Neural progenitor cell (in vitro differentiated cells): Measurements from ENCODE around the gene TMEM266. TPM values are rescaled to one million over a fixed set of nuclear protein-coding genes. Genes with fewer than 3 reads are reported as not detected.

Experiments used
- DNase-seq: peaks from one replicate; pipeline ENCODE4 v3.0.0-alpha.2; 2016; ENCODE audit warnings: low spot score
- H2AFZ ChIP-seq: fragments of 200-600 bp; sonication (generic); replicated peaks from 2 replicates; pipeline ENCODE4 v1.6.1; 2016; ENCODE audit warnings: antibody characterized with exemption
- H3F3A ChIP-seq: fragments of 200-600 bp; sonication (generic); 2 replicates; pipeline ENCODE4 v1.6.1; 2016; ENCODE audit warnings: antibody characterized with exemption, low read depth
- H3K27ac ChIP-seq: fragments of 200-600 bp; sonication (generic); 2 replicates; pipeline ENCODE4 v1.5.1; 2016; ENCODE audit warnings: mild to moderate bottlenecking
- H3K27me3 ChIP-seq: fragments of 200-600 bp; sonication (generic); 2 replicates; pipeline ENCODE4 v1.6.1; 2016; ENCODE audit warnings: mild to moderate bottlenecking, moderate library complexity
- H3K36me3 ChIP-seq: fragments of 200-600 bp; sonication (generic); 2 replicates; pipeline ENCODE4 v1.5.1; 2016
- H3K4me1 ChIP-seq: fragments of 200-600 bp; sonication (generic); 2 replicates; pipeline ENCODE4 v1.6.1; 2016; ENCODE audit warnings: mixed run types
- H3K4me2 ChIP-seq: fragments of 200-600 bp; sonication (generic); 2 replicates; pipeline ENCODE4 v1.6.1; 2016
- H3K4me3 ChIP-seq: fragments of 200-600 bp; sonication (generic); 2 replicates; pipeline ENCODE4 v1.5.1; 2016
- H3K79me2 ChIP-seq: fragments of 200-600 bp; sonication (generic); 2 replicates; pipeline ENCODE4 v1.6.1; 2016; ENCODE audit warnings: low read depth
- H3K9ac ChIP-seq: fragments of 200-600 bp; sonication (generic); 2 replicates; pipeline ENCODE4 v1.6.1; 2016
- H3K9me3 ChIP-seq: fragments of 200-600 bp; sonication (generic); 2 replicates; pipeline ENCODE4 v1.5.1; 2016; ENCODE audit warnings: low read depth
- H4K20me1 ChIP-seq: fragments of 200-600 bp; sonication (generic); 2 replicates; pipeline ENCODE4 v1.6.1; 2016; ENCODE audit warnings: low read depth
- H3K27ac Mint-ChIP-seq: 3 replicates; pipeline ENCODE4 v1.8.0; 2021; ENCODE audit warnings: mixed read lengths
- H3K27me3 Mint-ChIP-seq: 2 replicates; pipeline ENCODE4 v1.8.0; 2022; ENCODE audit warnings: low read depth, mild to moderate bottlenecking, inconsistent platforms, moderate library complexity, mixed read lengths; ENCODE audit not compliant: insufficient read depth
- H3K36me3 Mint-ChIP-seq: 3 replicates; pipeline ENCODE4 v1.8.0; 2021; ENCODE audit warnings: mixed read lengths
- H3K4me1 Mint-ChIP-seq: 3 replicates; pipeline ENCODE4 v1.8.0; 2021; ENCODE audit warnings: mixed read lengths
- H3K4me3 Mint-ChIP-seq: 3 replicates; pipeline ENCODE4 v1.8.0; 2021; ENCODE audit warnings: mild to moderate bottlenecking, moderate library complexity, mixed read lengths
- H3K9me3 Mint-ChIP-seq: 3 replicates; pipeline ENCODE4 v1.8.0; 2020; ENCODE audit warnings: mixed read lengths
- EZH2 ChIP-seq: fragments of 200-600 bp; sonication (generic); IDR thresholded peaks from 2 replicates; pipeline ENCODE4 v1.6.1; 2017; ENCODE audit warnings: antibody characterized with exemption, mild to moderate bottlenecking, moderate library complexity
- EZH2phosphoT487 ChIP-seq: fragments of 200-600 bp; sonication (generic); IDR thresholded peaks from 2 replicates; pipeline ENCODE4 v1.6.1; 2017; ENCODE audit warnings: antibody characterized with exemption
- total RNA-seq: library from RNA; depleted of rRNA; stranded (reverse); fragments of >200 nt; gene quantifications from 2 replicates; pipeline ENCODE4 v1.2.3, GENCODE V29; 2015; ENCODE audit warnings: low replicate concordance
- TF ChIP-seq, protein P1 (sequence below): fragments of 200-600 bp; sonication (generic); IDR thresholded peaks from 2 replicates; pipeline ENCODE4 v1.5.1; 2017; ENCODE audit warnings: antibody characterized with exemption, mild to moderate bottlenecking

The TMEM266 gene
- total RNA-seq, 1 donor from 2014 or later, result 0.43 TPM

DNA sequence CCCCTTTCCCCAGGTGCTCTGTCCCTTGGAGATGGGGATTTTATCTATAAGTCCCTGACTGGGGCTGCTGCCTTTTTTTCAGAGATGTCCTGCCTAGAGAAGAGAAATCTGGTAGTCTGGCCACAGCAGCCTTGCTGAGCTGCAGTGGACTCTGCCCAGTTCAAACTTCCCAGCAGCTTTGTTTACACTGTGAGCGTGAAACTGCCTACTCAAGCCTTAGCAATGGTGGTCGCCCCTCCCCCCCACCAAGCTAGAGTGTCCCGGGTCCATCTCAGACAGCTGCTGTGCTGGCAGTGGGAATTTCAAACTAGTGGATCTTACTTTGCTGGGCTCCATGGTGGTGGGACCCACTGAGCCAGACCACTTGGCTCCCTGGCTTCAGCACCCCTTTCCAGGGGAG is 38.9 kb downstream of the TMEM266 start:
- Histone ChIP-seq H3F3A (no peaks in the 10 kb centered on the region), H3K9me3 (no peaks in the 10 kb centered on the region), H3K27ac (no peak overlapping the region), H3K27me3 (no peaks in the 10 kb centered on the region), H2AFZ (peak overlapping the region; percentile 82), H3K36me3 (no peaks in the 10 kb centered on the region), H3K9ac (no peak overlapping the region), H3K4me3 (no peak overlapping the region), H3K79me2 (no peaks in the 10 kb centered on the region), H4K20me1 (no peaks in the 10 kb centered on the region), H3K4me1 (peaks cover 8% of the 10 kb centered on the region), H3K4me2 (peak overlapping the region; percentile 18)
- Mint-ChIP-seq H3K36me3 (no peaks in the 10 kb centered on the region), H3K9me3 (no peaks in the 10 kb centered on the region), H3K4me3 (no peak overlapping the region), H3K27me3 (peaks cover 11% of the 10 kb centered on the region), H3K27ac (no peak overlapping the region), H3K4me1 (no peaks in the 10 kb centered on the region)
- TF ChIP-seq EZH2 (no peak), EZH2phosphoT487 (no peak)
- TF ChIP-seq, protein P1, sequence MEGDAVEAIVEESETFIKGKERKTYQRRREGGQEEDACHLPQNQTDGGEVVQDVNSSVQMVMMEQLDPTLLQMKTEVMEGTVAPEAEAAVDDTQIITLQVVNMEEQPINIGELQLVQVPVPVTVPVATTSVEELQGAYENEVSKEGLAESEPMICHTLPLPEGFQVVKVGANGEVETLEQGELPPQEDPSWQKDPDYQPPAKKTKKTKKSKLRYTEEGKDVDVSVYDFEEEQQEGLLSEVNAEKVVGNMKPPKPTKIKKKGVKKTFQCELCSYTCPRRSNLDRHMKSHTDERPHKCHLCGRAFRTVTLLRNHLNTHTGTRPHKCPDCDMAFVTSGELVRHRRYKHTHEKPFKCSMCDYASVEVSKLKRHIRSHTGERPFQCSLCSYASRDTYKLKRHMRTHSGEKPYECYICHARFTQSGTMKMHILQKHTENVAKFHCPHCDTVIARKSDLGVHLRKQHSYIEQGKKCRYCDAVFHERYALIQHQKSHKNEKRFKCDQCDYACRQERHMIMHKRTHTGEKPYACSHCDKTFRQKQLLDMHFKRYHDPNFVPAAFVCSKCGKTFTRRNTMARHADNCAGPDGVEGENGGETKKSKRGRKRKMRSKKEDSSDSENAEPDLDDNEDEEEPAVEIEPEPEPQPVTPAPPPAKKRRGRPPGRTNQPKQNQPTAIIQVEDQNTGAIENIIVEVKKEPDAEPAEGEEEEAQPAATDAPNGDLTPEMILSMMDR, result no peak
- no peak for DNase-seq

DNA sequence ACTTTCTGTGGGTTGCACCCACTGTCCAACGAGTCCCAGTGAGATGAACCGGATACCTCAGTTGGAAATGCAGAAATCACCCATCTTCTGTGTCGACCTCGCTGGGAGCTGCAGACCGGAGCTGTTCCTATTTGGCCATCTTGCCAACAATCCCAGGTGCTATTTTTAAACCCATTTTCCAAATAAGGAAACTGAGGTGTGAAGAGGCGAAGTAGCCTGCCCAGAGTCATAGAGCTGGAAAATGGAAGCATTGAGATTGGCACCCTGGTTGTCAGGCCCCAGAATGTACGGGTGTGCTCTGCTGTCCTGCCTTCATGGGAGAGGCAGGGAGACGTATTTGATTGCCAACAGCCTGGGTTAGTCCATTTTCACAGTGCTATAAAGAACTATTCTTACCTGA is 39.6 kb downstream of the TMEM266 start:
- Mint-ChIP-seq H3K4me3 (no peak overlapping the region), H3K36me3 (no peaks in the 10 kb centered on the region), H3K4me1 (no peaks in the 10 kb centered on the region), H3K9me3 (no peaks in the 10 kb centered on the region), H3K27me3 (peaks cover 8% of the 10 kb centered on the region), H3K27ac (no peak overlapping the region)
- Histone ChIP-seq H3K27me3 (no peaks in the 10 kb centered on the region), H2AFZ (no peak overlapping the region), H3K4me1 (peaks cover 8% of the 10 kb centered on the region), H3K9me3 (no peaks in the 10 kb centered on the region), H3K9ac (no peak overlapping the region), H3K36me3 (no peaks in the 10 kb centered on the region), H4K20me1 (no peaks in the 10 kb centered on the region), H3K4me3 (no peak overlapping the region), H3K4me2 (no peak overlapping the region), H3F3A (no peaks in the 10 kb centered on the region), H3K79me2 (no peaks in the 10 kb centered on the region), H3K27ac (no peak overlapping the region)
- TF ChIP-seq EZH2 (no peak), EZH2phosphoT487 (no peak)
- TF ChIP-seq, protein P1, result no peak
- no peak for DNase-seq

DNA sequence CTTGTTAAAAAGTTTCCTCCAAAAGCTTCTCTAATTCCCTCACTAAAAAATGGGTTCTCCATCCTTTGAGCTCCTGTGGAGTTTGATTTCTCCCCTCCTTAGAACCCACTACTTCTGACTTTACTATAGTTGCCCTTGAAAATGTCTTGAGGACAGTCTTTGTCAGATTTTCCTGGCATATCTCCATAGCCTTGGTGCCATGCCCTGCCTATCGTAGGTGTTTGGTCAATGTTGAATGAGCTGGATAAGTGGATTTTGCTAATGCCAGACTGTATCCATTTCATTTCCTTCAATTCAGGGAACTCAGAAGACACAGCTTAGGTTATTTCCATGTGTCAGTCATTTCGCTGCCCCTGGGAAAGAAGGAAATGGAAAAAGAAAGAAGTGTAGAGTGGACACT is 40.6 kb downstream of the TMEM266 start:
- Mint-ChIP-seq H3K4me1 (peaks cover 3% of the 10 kb centered on the region), H3K4me3 (no peak overlapping the region), H3K9me3 (no peaks in the 10 kb centered on the region), H3K27ac (no peak overlapping the region), H3K27me3 (peaks cover 7% of the 10 kb centered on the region), H3K36me3 (no peaks in the 10 kb centered on the region)
- Histone ChIP-seq H3K27ac (no peak overlapping the region), H3K9me3 (no peaks in the 10 kb centered on the region), H3K4me3 (no peak overlapping the region), H3K4me1 (peaks cover 8% of the 10 kb centered on the region), H3K9ac (no peak overlapping the region), H3F3A (no peaks in the 10 kb centered on the region), H3K79me2 (no peaks in the 10 kb centered on the region), H2AFZ (no peak overlapping the region), H3K4me2 (no peak overlapping the region), H3K27me3 (no peaks in the 10 kb centered on the region), H4K20me1 (no peaks in the 10 kb centered on the region), H3K36me3 (no peaks in the 10 kb centered on the region)
- no peak for DNase-seq
- no peak for TF ChIP-seq EZH2
- TF ChIP-seq EZH2phosphoT487, result no peak
- TF ChIP-seq, protein P1, result no peak
